GM12878 (cell line): ENCODE measurements around the gene SPI1. TPM values are rescaled to one million over a fixed set of nuclear protein-coding genes. Genes with fewer than 3 reads are reported as not detected.
A peak's percentile ranks its signal among the peaks of the same experiment; 100 is the strongest.

ENCODE experiments used
- ATAC-seq: fragments of 200-7000 bp; cut with Tn5 transposase; 3 replicates; pipeline ENCODE4 v1.9.1; 2020; ENCODE audit warnings: mild to moderate bottlenecking, moderate library complexity
- BruUV-seq: library from RNA; stranded (reverse); fragments of 400-500 nt; replicated peaks from 2 replicates; lab custom pipeline; 2021; lab: Mats Ljungman, UMichigan
- CTCF ChIA-PET: fragments of 300-600 bp; sonication (Branson Sonifier 250); formaldehyde crosslinking; extraction: SDS; loops from one replicate; lab custom pipeline; 2021; ENCODE audit warnings: inconsistent platforms; lab: Yijun Ruan, JAX
- POLR2A ChIA-PET: fragments of 350-600 bp; formaldehyde crosslinking; extraction: SDS; loops from one replicate; lab custom pipeline; 2021; ENCODE audit warnings: inconsistent platforms; lab: Charles Lee
- RAD21 ChIA-PET: fragments of 300-600 bp; sonication (Branson Sonifier 250); formaldehyde crosslinking; loops from one replicate; lab custom pipeline; 2023; ENCODE audit warnings: antibody characterized with exemption; ENCODE audit not compliant: unreplicated experiment; lab: Charles Lee
- SMC1A ChIA-PET: fragments of 300-600 bp; sonication (Branson Sonifier 250); formaldehyde crosslinking; loops from one replicate; lab custom pipeline; 2023; ENCODE audit not compliant: unreplicated experiment, uncharacterized antibody; lab: Charles Lee
- DNase-seq: peaks from one replicate; pipeline ENCODE4 v3.0.0-alpha.2; 2011; ENCODE audit warnings: low read depth, low spot score
- FAIRE-seq: peaks from 3 replicates; lab custom pipeline; 2011; peaks lifted over from hg19 to GRCh38; lab: Jason Lieb, UNC
- H2AFZ ChIP-seq: 2 replicates; pipeline ENCODE4 v1.6.0; 2011; ENCODE audit warnings: low read depth, low read length, control low read depth; ENCODE audit not compliant: control insufficient read depth
- H3K27ac ChIP-seq: 2 replicates; pipeline ENCODE4 v1.5.1; 2011; ENCODE audit warnings: control low read depth; ENCODE audit not compliant: control insufficient read depth, insufficient read depth
- H3K27me3 ChIP-seq, 2 experiments: replicated peaks in 1 of 2; 2 replicates each; pipeline versions ENCODE4 v1.6.0 to v1.6.1; 2011; ENCODE audit warnings: low read length in 1 of 2; ENCODE audit not compliant: control insufficient read depth in 2 of 2, insufficient read depth in 2 of 2
- H3K36me3 ChIP-seq, 2 experiments: 2 replicates each; pipeline ENCODE4 v1.5.1; 2011; ENCODE audit warnings: low read length in 1 of 2; ENCODE audit not compliant: control insufficient read depth in 2 of 2, insufficient read depth in 2 of 2
- H3K4me1 ChIP-seq: 2 replicates; pipeline ENCODE4 v1.6.1; 2011; ENCODE audit warnings: mild to moderate bottlenecking, low read length, moderate library complexity, mixed read lengths; ENCODE audit not compliant: control insufficient read depth, insufficient read depth
- H3K4me2 ChIP-seq: 2 replicates; pipeline ENCODE4 v1.6.0; 2011; ENCODE audit warnings: control low read depth; ENCODE audit not compliant: control insufficient read depth, insufficient read depth
- H3K4me3 ChIP-seq: fragments of 200-600 bp; sonication (generic); 2 replicates; pipeline ENCODE4 v1.5.1; 2016
- H3K79me2 ChIP-seq: 2 replicates; pipeline ENCODE4 v1.6.0; 2011; ENCODE audit warnings: low read length; ENCODE audit not compliant: control insufficient read depth, insufficient read depth
- H3K9ac ChIP-seq: 2 replicates; pipeline ENCODE4 v1.8.0; 2011; ENCODE audit warnings: low read length, control low read depth, mixed read lengths; ENCODE audit not compliant: control insufficient read depth, insufficient read depth
- H3K9me3 ChIP-seq: replicated peaks from 3 replicates; pipeline ENCODE4 v1.5.1; 2011; ENCODE audit warnings: mild to moderate bottlenecking, low read length; ENCODE audit not compliant: control insufficient read depth, insufficient read depth
- H4K20me1 ChIP-seq: 2 replicates; pipeline ENCODE4 v1.6.0; 2011; ENCODE audit not compliant: control insufficient read depth, insufficient read depth
- JUNB ChIP-seq: IDR thresholded peaks from 2 replicates; pipeline ENCODE4 v1.6.1; 2016; ENCODE audit warnings: antibody characterized with exemption, mild to moderate bottlenecking
- PAX5 ChIP-seq: IDR thresholded peaks from 2 replicates; pipeline ENCODE4 v1.6.1; 2011; ENCODE audit warnings: low read depth, low read length, borderline replicate concordance
- SP1 ChIP-seq: IDR thresholded peaks from one replicate; pipeline ENCODE4 v1.6.1; 2011; ENCODE audit warnings: low read depth, low read length
- SREBF2 ChIP-seq: IDR thresholded peaks from 2 replicates; pipeline ENCODE4 v1.6.1; 2012; ENCODE audit warnings: mild to moderate bottlenecking, low read length
- TAF1 ChIP-seq: IDR thresholded peaks from 2 replicates; pipeline ENCODE4 v1.6.1; 2011; ENCODE audit warnings: mild to moderate bottlenecking, low read depth, low read length, borderline replicate concordance
- ZNF217 ChIP-seq: fragments of 450-650 bp; IDR thresholded peaks from 2 replicates; pipeline ENCODE4 v1.6.1; 2017; ENCODE audit warnings: antibody characterized with exemption, mild to moderate bottlenecking
- ZNF384 ChIP-seq: IDR thresholded peaks from 2 replicates; pipeline ENCODE4 v1.6.1; 2012; ENCODE audit warnings: low read depth, mild to moderate bottlenecking, low read length, improper control_type of control experiment, borderline replicate concordance
- WGBS: methylation state at CpG from one replicate; pipeline ENCODE4 v1.1.6; 2016; ENCODE audit warnings: low lambda C conversion rate; ENCODE audit not compliant: insufficient replicate concordance, insufficient coverage; ENCODE audit errors: missing lambda C conversion rate; 5-methylcytosine and 5-hydroxymethylcytosine counted together
- in situ Hi-C: fragments of 300-500 bp; cut with MboI; formaldehyde crosslinking; loops from 9 replicates; pipeline ENCODE4 v1.14.3; 2018; ENCODE audit warnings: mixed read lengths
- intact Hi-C: fragments of 100-400 bp; cut with micrococcal nuclease; formaldehyde crosslinking; loops from one replicate; pipeline ENCODE4 v1.14.2; 2022; ENCODE audit not compliant: unreplicated experiment
- polyA plus RNA-seq, 11 experiments: library from polyadenylated mRNA; depleted of rRNA in 4 of 11; unstranded in 6 of 11; stranded (reverse) in 5 of 11; fragments of >200 nt; fragmentation: Nextera tagmentation in 4 of 11; fragmentation: Illumina TruSeq in 1 of 11; extraction: Ambion mirVana in 4 of 11; extraction: Trizol in 1 of 11; gene quantifications; 1 replicate in 1 of 11; 2 replicates in 10 of 11; pipeline versions ENCODE4 v1.2.1 to v1.2.3, GENCODE V29; 2011 to 2016; ENCODE audit warnings: inconsistent platforms in 2 of 11, missing spikeins in 2 of 11, low read depth in 1 of 11
- total RNA-seq, 4 experiments: library from RNA; depleted of rRNA in 3 of 4; stranded (reverse); fragments of >200 nt in 3 of 4; fragmentation: Illumina TruSeq in 1 of 4; extraction: Trizol in 1 of 4; gene quantifications; 2 replicates each; pipeline versions ENCODE4 v1.2.1 to v1.2.3, GENCODE V29; 2013 to 2021
- TF ChIP-seq, protein P1 (sequence below): fragments of 450-650 bp; formaldehyde crosslinking; IDR thresholded peaks from 2 replicates; pipeline ENCODE4 v1.4.0; 2022; ENCODE audit warnings: mild to moderate bottlenecking, moderate library complexity
- TF ChIP-seq, protein P2 (sequence below): fragments of 450-650 bp; IDR thresholded peaks from 2 replicates; pipeline ENCODE4 v1.6.1; 2016; ENCODE audit warnings: mild to moderate bottlenecking, moderate library complexity, borderline replicate concordance
- TF ChIP-seq, protein P3 (sequence below): fragments of 450-650 bp; IDR thresholded peaks from 2 replicates; pipeline ENCODE4 v1.6.1; 2017; ENCODE audit warnings: low read depth, mild to moderate bottlenecking, moderate library complexity

Gene SPI1
- total and polyA plus RNA-seq, 10 of the 15 experiments (the other 5 are each of a cell fraction or from before 2014, with no cell fraction given), result 0.05 to 31.1 (median 9.7) TPM

DNA sequence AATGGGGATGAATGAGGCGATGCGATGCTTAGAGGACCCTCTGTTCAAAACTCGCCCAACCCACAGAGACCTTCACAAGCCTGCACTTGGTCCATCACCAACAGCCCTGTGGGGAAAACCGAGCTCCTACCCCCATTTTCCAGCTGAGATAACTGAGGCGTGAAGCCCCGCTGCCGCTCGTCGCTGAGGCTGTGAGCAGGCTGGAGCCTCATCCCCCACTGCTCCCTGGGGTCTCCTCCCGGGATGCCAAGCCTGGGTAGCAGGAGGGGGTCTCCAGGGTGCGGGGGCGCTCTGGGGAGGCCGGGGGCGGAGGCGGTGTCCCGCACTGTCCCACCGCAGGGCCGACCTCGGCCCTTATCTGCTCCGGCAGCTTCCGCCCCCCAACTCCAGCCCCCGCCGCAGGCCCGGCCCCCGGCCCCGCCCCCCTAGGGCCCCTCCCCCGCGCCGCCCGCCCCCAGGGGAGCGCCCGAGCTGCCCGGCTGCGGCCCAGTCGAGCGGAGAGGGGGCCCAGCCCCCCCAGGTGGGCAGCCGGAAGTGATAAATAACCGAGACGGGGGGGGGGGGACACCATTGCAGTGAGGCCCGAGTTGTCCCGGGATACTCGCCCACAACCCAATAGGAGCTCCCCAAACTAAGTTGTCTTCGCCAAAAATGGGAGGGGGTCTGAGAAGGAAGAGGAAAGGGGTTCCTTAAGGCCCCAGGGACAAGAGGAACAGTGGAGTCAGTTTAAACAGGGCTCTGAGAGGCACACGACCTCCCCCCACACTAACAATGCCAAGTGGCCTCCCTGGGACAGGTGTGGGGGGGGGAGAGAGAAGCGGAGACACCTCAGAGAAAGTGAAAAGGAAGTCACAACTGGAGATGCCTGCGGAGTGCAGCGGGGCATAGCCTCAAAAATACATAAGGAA, 21.8 kb upstream of the SPI1 start:
- BruUV-seq, result TSS peak; percentile 85
- H3K4me3 ChIP-seq, result peak overlapping the region; percentile 76
- peak overlapping the region; percentile 99 for H3K4me2 ChIP-seq
- ChIA-PET SMC1A (interaction anchor here (0.7 to 3.1 kb wide), 10 partner anchors 9 to 129 kb away, joined by 3 to 15 read pairs (median 6); partner anchors contain the start of gene SPI1), CTCF (interaction anchor here (0.7 to 8.1 kb wide), 9 partner anchors 7 to 141 kb away, joined by 3 to 73 read pairs (median 4); no protein-coding TSS in a partner anchor), POLR2A (interaction anchor here (0.5 to 6.8 kb wide), 9 partner anchors 9 to 448 kb away, joined by 3 to 57 read pairs (median 6); partner anchors contain the start of genes DDB2, NUP160, SLC39A13 and SPI1), RAD21 (interaction anchor here (0.6 to 3.3 kb wide), 8 partner anchors 9 to 337 kb away, joined by 3 to 31 read pairs (median 8); partner anchors contain the start of genes DDB2 and SPI1)
- ATAC-seq, result peak; percentile 87
- no peak for FAIRE-seq
- in situ Hi-C loops, result no loop called here
- H3K9ac ChIP-seq, result peak overlapping the region; percentile 74
- H3K79me2 ChIP-seq, result no peaks in the 10 kb centered on the region
- no peaks in the 10 kb centered on the region for H3K36me3 ChIP-seq
- H3K4me1 ChIP-seq, result peaks cover 30% of the 10 kb centered on the region
- H3K9me3 ChIP-seq, result no peaks in the 10 kb centered on the region
- H4K20me1 ChIP-seq, result no peaks in the 10 kb centered on the region
- no peaks in the 10 kb centered on the region for H3K27me3 ChIP-seq
- H3K27ac ChIP-seq, result peak overlapping the region; percentile 89
- intact Hi-C loops, result loop anchor here (10.0 kb wide), 2 partner anchors 75 to 455 kb away; no protein-coding TSS in a partner anchor
- WGBS, result 0% methylated on average over 29 of the region's 47 CpGs
- DNase-seq, result no peak
- peak overlapping the region; percentile 89 for H2AFZ ChIP-seq
- no peak for TF ChIP-seq TAF1
- TF ChIP-seq JUNB, result no peak
- TF ChIP-seq, protein P1, sequence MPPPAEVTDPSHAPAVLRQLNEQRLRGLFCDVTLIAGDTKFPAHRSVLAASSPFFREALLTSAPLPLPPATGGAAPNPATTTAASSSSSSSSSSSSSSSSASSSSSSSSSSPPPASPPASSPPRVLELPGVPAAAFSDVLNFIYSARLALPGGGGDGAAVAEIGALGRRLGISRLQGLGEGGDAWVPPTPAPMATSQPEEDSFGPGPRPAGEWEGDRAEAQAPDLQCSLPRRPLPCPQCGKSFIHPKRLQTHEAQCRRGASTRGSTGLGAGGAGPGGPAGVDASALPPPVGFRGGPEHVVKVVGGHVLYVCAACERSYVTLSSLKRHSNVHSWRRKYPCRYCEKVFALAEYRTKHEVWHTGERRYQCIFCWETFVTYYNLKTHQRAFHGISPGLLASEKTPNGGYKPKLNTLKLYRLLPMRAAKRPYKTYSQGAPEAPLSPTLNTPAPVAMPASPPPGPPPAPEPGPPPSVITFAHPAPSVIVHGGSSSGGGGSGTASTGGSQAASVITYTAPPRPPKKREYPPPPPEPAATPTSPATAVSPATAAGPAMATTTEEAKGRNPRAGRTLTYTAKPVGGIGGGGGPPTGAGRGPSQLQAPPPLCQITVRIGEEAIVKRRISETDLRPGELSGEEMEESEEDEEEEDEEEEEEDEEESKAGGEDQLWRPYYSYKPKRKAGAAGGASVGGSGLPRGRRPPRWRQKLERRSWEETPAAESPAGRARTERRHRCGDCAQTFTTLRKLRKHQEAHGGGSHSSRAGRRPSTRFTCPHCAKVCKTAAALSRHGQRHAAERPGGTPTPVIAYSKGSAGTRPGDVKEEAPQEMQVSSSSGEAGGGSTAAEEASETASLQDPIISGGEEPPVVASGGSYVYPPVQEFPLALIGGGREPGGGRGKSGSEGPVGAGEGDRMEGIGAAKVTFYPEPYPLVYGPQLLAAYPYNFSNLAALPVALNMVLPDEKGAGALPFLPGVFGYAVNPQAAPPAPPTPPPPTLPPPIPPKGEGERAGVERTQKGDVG (CRISPR knock-in tag), result no peak
- TF ChIP-seq, protein P2, sequence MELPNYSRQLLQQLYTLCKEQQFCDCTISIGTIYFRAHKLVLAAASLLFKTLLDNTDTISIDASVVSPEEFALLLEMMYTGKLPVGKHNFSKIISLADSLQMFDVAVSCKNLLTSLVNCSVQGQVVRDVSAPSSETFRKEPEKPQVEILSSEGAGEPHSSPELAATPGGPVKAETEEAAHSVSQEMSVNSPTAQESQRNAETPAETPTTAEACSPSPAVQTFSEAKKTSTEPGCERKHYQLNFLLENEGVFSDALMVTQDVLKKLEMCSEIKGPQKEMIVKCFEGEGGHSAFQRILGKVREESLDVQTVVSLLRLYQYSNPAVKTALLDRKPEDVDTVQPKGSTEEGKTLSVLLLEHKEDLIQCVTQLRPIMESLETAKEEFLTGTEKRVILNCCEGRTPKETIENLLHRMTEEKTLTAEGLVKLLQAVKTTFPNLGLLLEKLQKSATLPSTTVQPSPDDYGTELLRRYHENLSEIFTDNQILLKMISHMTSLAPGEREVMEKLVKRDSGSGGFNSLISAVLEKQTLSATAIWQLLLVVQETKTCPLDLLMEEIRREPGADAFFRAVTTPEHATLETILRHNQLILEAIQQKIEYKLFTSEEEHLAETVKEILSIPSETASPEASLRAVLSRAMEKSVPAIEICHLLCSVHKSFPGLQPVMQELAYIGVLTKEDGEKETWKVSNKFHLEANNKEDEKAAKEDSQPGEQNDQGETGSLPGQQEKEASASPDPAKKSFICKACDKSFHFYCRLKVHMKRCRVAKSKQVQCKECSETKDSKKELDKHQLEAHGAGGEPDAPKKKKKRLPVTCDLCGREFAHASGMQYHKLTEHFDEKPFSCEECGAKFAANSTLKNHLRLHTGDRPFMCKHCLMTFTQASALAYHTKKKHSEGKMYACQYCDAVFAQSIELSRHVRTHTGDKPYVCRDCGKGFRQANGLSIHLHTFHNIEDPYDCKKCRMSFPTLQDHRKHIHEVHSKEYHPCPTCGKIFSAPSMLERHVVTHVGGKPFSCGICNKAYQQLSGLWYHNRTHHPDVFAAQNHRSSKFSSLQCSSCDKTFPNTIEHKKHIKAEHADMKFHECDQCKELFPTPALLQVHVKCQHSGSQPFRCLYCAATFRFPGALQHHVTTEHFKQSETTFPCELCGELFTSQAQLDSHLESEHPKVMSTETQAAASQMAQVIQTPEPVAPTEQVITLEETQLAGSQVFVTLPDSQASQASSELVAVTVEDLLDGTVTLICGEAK, result peak; percentile 13; the same call in 1 of the 2 replicates
- no peak for TF ChIP-seq ZNF384
- peak; percentile 85; the same call in 1 of the 2 replicates for TF ChIP-seq PAX5
- TF ChIP-seq, protein P3, sequence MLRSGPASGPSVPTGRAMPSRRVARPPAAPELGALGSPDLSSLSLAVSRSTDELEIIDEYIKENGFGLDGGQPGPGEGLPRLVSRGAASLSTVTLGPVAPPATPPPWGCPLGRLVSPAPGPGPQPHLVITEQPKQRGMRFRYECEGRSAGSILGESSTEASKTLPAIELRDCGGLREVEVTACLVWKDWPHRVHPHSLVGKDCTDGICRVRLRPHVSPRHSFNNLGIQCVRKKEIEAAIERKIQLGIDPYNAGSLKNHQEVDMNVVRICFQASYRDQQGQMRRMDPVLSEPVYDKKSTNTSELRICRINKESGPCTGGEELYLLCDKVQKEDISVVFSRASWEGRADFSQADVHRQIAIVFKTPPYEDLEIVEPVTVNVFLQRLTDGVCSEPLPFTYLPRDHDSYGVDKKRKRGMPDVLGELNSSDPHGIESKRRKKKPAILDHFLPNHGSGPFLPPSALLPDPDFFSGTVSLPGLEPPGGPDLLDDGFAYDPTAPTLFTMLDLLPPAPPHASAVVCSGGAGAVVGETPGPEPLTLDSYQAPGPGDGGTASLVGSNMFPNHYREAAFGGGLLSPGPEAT, result no peak
- no peak for TF ChIP-seq SREBF2
- TF ChIP-seq ZNF217, result peak; percentile 43; the same call in 1 of the 2 replicates
- no peak for TF ChIP-seq SP1
